ENCODE data around the gene GOSR1. TPM values are rescaled to one million over a fixed set of nuclear protein-coding genes. Genes with fewer than 3 reads are reported as not detected.
A peak's percentile ranks its signal among the peaks of the same experiment; 100 is the strongest.

GOSR1 gene
- total and polyA plus RNA-seq, 2 donors (not counting 3 experiments of a cell fraction or from before 2014, with no cell fraction given): 13.8 to 41.0 TPM

GRCh38 chr17:30433514-30433913 lies 43.7 kb upstream of the GOSR1 start:
- H3K79me2 ChIP-seq (ENCODE audit: control insufficient read depth, insufficient read depth, low read length): no peaks in the 10 kb centered on the region
- peak; percentile 94 for FAIRE-seq
- ChIA-PET CTCF (interaction anchor here (0.6 to 2.3 kb wide), 7 partner anchors 16 to 167 kb away, joined by 3 to 10 read pairs (median 3); partner anchors contain the start of gene GOSR1), POLR2A (no interaction called here)
- peak; percentile 75 for TF ChIP-seq FOS (IDR thresholded peaks at IDR 0.05; ENCODE audit: borderline replicate concordance, insufficient read depth, low read length)
- no peak for TF ChIP-seq POLR2A (IDR thresholded peaks at IDR 0.05; ENCODE audit: low read depth, low read length)
- peak; percentile 59 for TF ChIP-seq JUN (IDR thresholded peaks at IDR 0.05; ENCODE audit: borderline replicate concordance, insufficient read depth, insufficient read length, low read depth)
- TF ChIP-seq EZH2 (IDR thresholded peaks at IDR 0.05; ENCODE audit: borderline replicate concordance, low read depth, low read length, severe bottlenecking): no peak
- no peak for TF ChIP-seq MYC (IDR thresholded peaks at IDR 0.05; ENCODE audit: low read depth, low read length)
- TF ChIP-seq, protein P1, sequence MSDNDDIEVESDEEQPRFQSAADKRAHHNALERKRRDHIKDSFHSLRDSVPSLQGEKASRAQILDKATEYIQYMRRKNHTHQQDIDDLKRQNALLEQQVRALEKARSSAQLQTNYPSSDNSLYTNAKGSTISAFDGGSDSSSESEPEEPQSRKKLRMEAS (IDR thresholded peaks at IDR 0.05; ENCODE audit: insufficient read depth, insufficient read length): no peak
- TF ChIP-seq POLR2AphosphoS5 (IDR thresholded peaks at IDR 0.05; ENCODE audit: insufficient read depth, low read depth, low read length): peak; percentile 53
- TF ChIP-seq, protein P2, sequence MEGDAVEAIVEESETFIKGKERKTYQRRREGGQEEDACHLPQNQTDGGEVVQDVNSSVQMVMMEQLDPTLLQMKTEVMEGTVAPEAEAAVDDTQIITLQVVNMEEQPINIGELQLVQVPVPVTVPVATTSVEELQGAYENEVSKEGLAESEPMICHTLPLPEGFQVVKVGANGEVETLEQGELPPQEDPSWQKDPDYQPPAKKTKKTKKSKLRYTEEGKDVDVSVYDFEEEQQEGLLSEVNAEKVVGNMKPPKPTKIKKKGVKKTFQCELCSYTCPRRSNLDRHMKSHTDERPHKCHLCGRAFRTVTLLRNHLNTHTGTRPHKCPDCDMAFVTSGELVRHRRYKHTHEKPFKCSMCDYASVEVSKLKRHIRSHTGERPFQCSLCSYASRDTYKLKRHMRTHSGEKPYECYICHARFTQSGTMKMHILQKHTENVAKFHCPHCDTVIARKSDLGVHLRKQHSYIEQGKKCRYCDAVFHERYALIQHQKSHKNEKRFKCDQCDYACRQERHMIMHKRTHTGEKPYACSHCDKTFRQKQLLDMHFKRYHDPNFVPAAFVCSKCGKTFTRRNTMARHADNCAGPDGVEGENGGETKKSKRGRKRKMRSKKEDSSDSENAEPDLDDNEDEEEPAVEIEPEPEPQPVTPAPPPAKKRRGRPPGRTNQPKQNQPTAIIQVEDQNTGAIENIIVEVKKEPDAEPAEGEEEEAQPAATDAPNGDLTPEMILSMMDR (IDR thresholded peaks at IDR 0.05; ENCODE audit: extremely low read depth in 1 of 2, insufficient read depth in 1 of 2, low read depth in 1 of 2, low read length in 2 of 2): no peak
- TF ChIP-seq GATA2 (IDR thresholded peaks at IDR 0.05; ENCODE audit: insufficient read depth, insufficient read length, low read depth, low read length): peak; percentile 60
- dilution Hi-C loops (cut with MboI; ENCODE audit: extremely low pct_ligation_motif_present, low sequenced_read_pairs): no loop called here
- DNase-seq (ENCODE audit: low read depth, low spot score): peak; percentile 98
- no peaks in the 10 kb centered on the region for H3K36me3 ChIP-seq (ENCODE audit: control insufficient read depth in 2 of 2, extremely low read depth in 1 of 2, insufficient read depth in 2 of 2, low read length in 2 of 2)
- H3K4me2 ChIP-seq (ENCODE audit: insufficient read depth, low read length): peak overlapping the region; percentile 38
- H3K9me1 ChIP-seq (replicated peaks; ENCODE audit: control insufficient read depth, extremely low read depth, insufficient read depth, low read length): peaks cover 2% of the 10 kb centered on the region
- no peaks in the 10 kb centered on the region for H3K9me3 ChIP-seq (replicated peaks; ENCODE audit: control insufficient read depth, insufficient read depth, low read length)
- H3K9ac ChIP-seq (replicated peaks; ENCODE audit: extremely low read depth, insufficient read depth, low read length): no peak overlapping the region
- no peaks in the 10 kb centered on the region for H3K27me3 ChIP-seq (ENCODE audit: control insufficient read depth in 2 of 2, insufficient read depth in 2 of 2, low read length in 2 of 2)
- H4K20me1 ChIP-seq (replicated peaks; ENCODE audit: control insufficient read depth, extremely low read depth, insufficient read depth, low read length): no peaks in the 10 kb centered on the region
- H3K27ac ChIP-seq (ENCODE audit: insufficient read depth, low read depth, low read length): peak overlapping the region; percentile 4
- peaks cover 13% of the 10 kb centered on the region for H3K4me1 ChIP-seq (ENCODE audit: control insufficient read depth, extremely low read depth, insufficient read depth, low read length)
- BruUV-seq (replicated peaks): no TSS peak
- intact Hi-C loops (cut with micrococcal nuclease): no loop called here
- no peak overlapping the region for H2AFZ ChIP-seq (ENCODE audit: low read depth, low read length)
- H3K4me3 ChIP-seq (replicated peaks in 1 of 3; ENCODE audit: insufficient read depth in 1 of 3, low read depth in 1 of 3, low read length in 3 of 3): no peak overlapping the region
